HEK293 (cell line): ENCODE measurements around the gene PPCDC.

ENCODE experiments used
- CTCF ChIA-PET: fragments of 350-600 bp; formaldehyde crosslinking; extraction: SDS; loops from one replicate; lab custom pipeline; 2021; ENCODE audit warnings: antibody characterized with exemption; lab: Yijun Ruan, JAX
- POLR2A ChIA-PET: fragments of 300-600 bp; formaldehyde crosslinking; extraction: SDS; loops from one replicate; lab custom pipeline; 2020; ENCODE audit warnings: antibody characterized with exemption, inconsistent platforms; lab: Yijun Ruan, JAX
- H3K27ac ChIP-seq: fragments of 200-500 bp; sonication (Bioruptor generic); 2 replicates; pipeline ENCODE4 v1.5.1; 2014; ENCODE audit warnings: low read depth, low read length, control low read depth, inconsistent platforms; ENCODE audit errors: extremely low read depth
- H3K36me3 ChIP-seq, 2 experiments: fragments of 200-500 bp in 1 of 2; sonication (Bioruptor generic) in 1 of 2; 1 replicate in 1 of 2; 2 replicates in 1 of 2; pipeline ENCODE4 v1.5.1; 2014 to 2017; ENCODE audit warnings: inconsistent platforms in 2 of 2, low read length in 2 of 2; ENCODE audit not compliant: control insufficient read depth in 2 of 2, insufficient read depth in 1 of 2
- H3K4me1 ChIP-seq: fragments of 200-500 bp; sonication (Bioruptor generic); 2 replicates; pipeline ENCODE4 v1.5.1; 2014; ENCODE audit warnings: mild to moderate bottlenecking, low read length, inconsistent platforms; ENCODE audit not compliant: control insufficient read depth, insufficient read depth
- H3K4me3 ChIP-seq: 2 replicates; pipeline ENCODE4 v1.5.1; 2011; ENCODE audit warnings: low read depth, mild to moderate bottlenecking, control low read depth, low read length, moderate library complexity
- H3K9me3 ChIP-seq: fragments of 200-500 bp; sonication (Bioruptor generic); 2 replicates; pipeline ENCODE4 v1.5.1; 2014; ENCODE audit warnings: low read depth, low read length, inconsistent platforms; ENCODE audit not compliant: control insufficient read depth, insufficient read depth
- KLF16 ChIP-seq: fragments of 450-650 bp; formaldehyde crosslinking; IDR thresholded peaks from 2 replicates; pipeline ENCODE4 v1.5.1; 2017; ENCODE audit warnings: missing biosample characterization, missing genetic modification characterization
- KLF7 ChIP-seq: fragments of 450-650 bp; formaldehyde crosslinking; IDR thresholded peaks from 2 replicates; pipeline ENCODE4 v1.5.1; 2016; ENCODE audit warnings: missing biosample characterization, missing genetic modification characterization, borderline replicate concordance
- OSR2 ChIP-seq: fragments of 450-650 bp; formaldehyde crosslinking; IDR thresholded peaks from 2 replicates; pipeline ENCODE4 v1.5.1; 2016; ENCODE audit warnings: missing biosample characterization, missing genetic modification characterization
- PRDM10 ChIP-seq: fragments of 450-650 bp; formaldehyde crosslinking; IDR thresholded peaks from 2 replicates; pipeline ENCODE4 v1.5.1; 2016; ENCODE audit warnings: missing biosample characterization, missing genetic modification characterization
- SP7 ChIP-seq: fragments of 450-650 bp; formaldehyde crosslinking; IDR thresholded peaks from 2 replicates; pipeline ENCODE4 v1.5.1; 2016; ENCODE audit warnings: missing biosample characterization, missing genetic modification characterization
- WT1 ChIP-seq: fragments of 450-650 bp; formaldehyde crosslinking; IDR thresholded peaks from 2 replicates; pipeline ENCODE4 v1.5.1; 2016; ENCODE audit warnings: missing biosample characterization, missing genetic modification characterization
- ZBTB10 ChIP-seq: fragments of 450-650 bp; formaldehyde crosslinking; IDR thresholded peaks from 2 replicates; pipeline ENCODE4 v1.5.1; 2016; ENCODE audit warnings: missing biosample characterization, missing genetic modification characterization
- ZFHX2 ChIP-seq: fragments of 450-650 bp; formaldehyde crosslinking; conservative IDR thresholded peaks from 2 replicates; pipeline ENCODE4 v1.5.1; 2016; ENCODE audit warnings: missing biosample characterization, missing genetic modification characterization
- ZIC2 ChIP-seq: fragments of 450-650 bp; formaldehyde crosslinking; IDR thresholded peaks from 2 replicates; pipeline ENCODE4 v1.5.1; 2016; ENCODE audit warnings: missing biosample characterization, missing genetic modification characterization
- ZNF133 ChIP-seq: fragments of 450-650 bp; formaldehyde crosslinking; IDR thresholded peaks from 2 replicates; pipeline ENCODE4 v1.5.1; 2016; ENCODE audit warnings: missing biosample characterization, missing genetic modification characterization
- ZNF16 ChIP-seq: fragments of 450-650 bp; formaldehyde crosslinking; IDR thresholded peaks from 2 replicates; pipeline ENCODE4 v1.5.1; 2016; ENCODE audit warnings: low read depth, missing biosample characterization, missing genetic modification characterization
- ZNF335 ChIP-seq: fragments of 450-650 bp; formaldehyde crosslinking; conservative IDR thresholded peaks from 2 replicates; pipeline ENCODE4 v1.5.1; 2016; ENCODE audit warnings: missing biosample characterization, missing genetic modification characterization
- ZNF654 ChIP-seq: fragments of 450-650 bp; formaldehyde crosslinking; IDR thresholded peaks from 2 replicates; pipeline ENCODE4 v1.5.1; 2016; ENCODE audit warnings: low read depth, missing biosample characterization, missing genetic modification characterization
- ZNF660 ChIP-seq: fragments of 450-650 bp; IDR thresholded peaks from 2 replicates; pipeline ENCODE4 v1.5.1; 2018; ENCODE audit warnings: missing biosample characterization, mild to moderate bottlenecking, missing genetic modification characterization
- ZNF677 ChIP-seq: fragments of 450-650 bp; IDR thresholded peaks from 2 replicates; pipeline ENCODE4 v1.5.0; 2018; ENCODE audit warnings: missing biosample characterization, mild to moderate bottlenecking, missing genetic modification characterization, moderate library complexity
- ZNF701 ChIP-seq: fragments of 450-650 bp; formaldehyde crosslinking; IDR thresholded peaks from 2 replicates; pipeline ENCODE4 v1.5.1; 2016; ENCODE audit warnings: missing biosample characterization, missing genetic modification characterization
- TF ChIP-seq, protein P1 (sequence below): fragments of 450-650 bp; formaldehyde crosslinking; IDR thresholded peaks from 2 replicates; pipeline ENCODE4 v1.5.1; 2016; ENCODE audit warnings: missing biosample characterization, missing genetic modification characterization
- TF ChIP-seq, protein P2 (sequence below): fragments of 450-650 bp; formaldehyde crosslinking; IDR thresholded peaks from 2 replicates; pipeline ENCODE4 v1.5.1; 2016; ENCODE audit warnings: missing biosample characterization, missing genetic modification characterization
- TF ChIP-seq, protein P3 (sequence below): fragments of 450-650 bp; formaldehyde crosslinking; IDR thresholded peaks from 2 replicates; pipeline ENCODE4 v1.5.1; 2016; ENCODE audit warnings: missing biosample characterization, missing genetic modification characterization
- TF ChIP-seq, protein P4 (sequence below): fragments of 450-650 bp; formaldehyde crosslinking; IDR thresholded peaks from 2 replicates; pipeline ENCODE4 v1.5.1; 2016; ENCODE audit warnings: missing biosample characterization, missing genetic modification characterization

The PPCDC gene

DNA sequence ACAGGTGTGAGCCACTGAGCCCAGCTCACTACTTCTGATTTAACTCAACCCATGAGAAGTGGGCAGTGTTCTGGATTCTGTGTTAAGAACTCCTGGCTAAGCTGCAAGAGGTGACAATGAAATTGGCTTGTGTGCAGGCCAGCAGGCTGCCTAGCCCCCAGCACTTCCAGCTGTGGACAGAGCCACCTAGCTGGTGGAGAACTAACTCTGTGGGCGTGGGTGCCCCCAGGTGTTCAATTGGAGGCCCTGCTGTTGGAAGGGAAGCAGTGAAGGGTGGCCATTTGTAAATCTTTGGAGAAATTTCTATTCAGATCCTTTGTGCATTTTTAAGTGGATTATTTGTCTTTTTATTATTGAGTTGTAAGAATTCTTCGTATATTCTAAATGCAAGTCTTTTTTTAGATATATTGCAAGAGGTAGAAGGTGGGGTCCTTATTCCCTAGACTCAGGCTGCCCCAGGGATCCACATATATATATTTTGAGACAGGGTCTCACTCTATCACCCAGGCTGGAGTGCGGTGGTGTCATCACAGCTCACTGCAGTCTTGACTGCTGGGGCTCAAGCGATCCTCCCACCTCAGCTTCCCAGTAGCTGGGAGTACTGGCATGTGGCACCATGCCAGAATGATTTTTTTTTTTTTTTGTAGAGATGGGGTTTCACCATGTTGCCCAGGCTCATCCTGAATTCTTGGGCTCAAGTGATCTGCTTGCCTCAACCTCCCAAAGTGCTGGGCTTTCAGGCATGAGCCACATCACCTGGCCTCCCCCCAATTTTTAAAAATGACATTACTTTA lies 35.2 kb upstream of the PPCDC start:
- Histone ChIP-seq H3K27ac (no peak overlapping the region), H3K4me1 (no peaks in the 10 kb centered on the region), H3K4me3 (no peak overlapping the region), H3K36me3 (no peaks in the 10 kb centered on the region), H3K9me3 (no peaks in the 10 kb centered on the region)
- ChIA-PET POLR2A (interaction anchor here (1.1 kb wide), 2 partner anchors 31 to 35 kb away, joined by 6 to 7 read pairs; partner anchors contain the start of genes PPCDC and RPP25), CTCF (interaction anchor here (0.6 to 2.0 kb wide), 14 partner anchors 9 to 1950 kb away, joined by 3 to 17 read pairs (median 4); no protein-coding TSS in a partner anchor)
- TF ChIP-seq ZNF677 (tag by site-specific recombination) (no peak), WT1 (0 out of 2 replicates have a peak, but pooled peaks have one; percentile 16), PRDM10 (peak; percentile 81; the same call in 1 of the 2 replicates), ZNF660 (tag by site-specific recombination) (peak; percentile 88), KLF16 (no peak), ZNF335 (tag by site-specific recombination) (peak; percentile 27; the same call in 1 of the 2 replicates), ZNF654 (tag by site-specific recombination) (peak; percentile 57), SP7 (tag by site-specific recombination) (no peak), OSR2 (tag by site-specific recombination) (0 out of 2 replicates have a peak, but pooled peaks have one; percentile 12), ZNF133 (tag by site-specific recombination) (no peak), ZFHX2 (tag by site-specific recombination) (peak; percentile 51; the same call in 1 of the 2 replicates), ZNF701 (tag by site-specific recombination) (no peak), ZBTB10 (tag by site-specific recombination) (no peak), ZNF16 (no peak), ZIC2 (tag by site-specific recombination) (peak; percentile 80), KLF7 (tag by site-specific recombination) (no peak)
- TF ChIP-seq, protein P1, sequence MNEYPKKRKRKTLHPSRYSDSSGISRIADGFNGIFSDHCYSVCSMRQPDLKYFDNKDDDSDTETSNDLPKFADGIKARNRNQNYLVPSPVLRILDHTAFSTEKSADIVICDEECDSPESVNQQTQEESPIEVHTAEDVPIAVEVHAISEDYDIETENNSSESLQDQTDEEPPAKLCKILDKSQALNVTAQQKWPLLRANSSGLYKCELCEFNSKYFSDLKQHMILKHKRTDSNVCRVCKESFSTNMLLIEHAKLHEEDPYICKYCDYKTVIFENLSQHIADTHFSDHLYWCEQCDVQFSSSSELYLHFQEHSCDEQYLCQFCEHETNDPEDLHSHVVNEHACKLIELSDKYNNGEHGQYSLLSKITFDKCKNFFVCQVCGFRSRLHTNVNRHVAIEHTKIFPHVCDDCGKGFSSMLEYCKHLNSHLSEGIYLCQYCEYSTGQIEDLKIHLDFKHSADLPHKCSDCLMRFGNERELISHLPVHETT (tag by site-specific recombination): no peak
- TF ChIP-seq, protein P2, sequence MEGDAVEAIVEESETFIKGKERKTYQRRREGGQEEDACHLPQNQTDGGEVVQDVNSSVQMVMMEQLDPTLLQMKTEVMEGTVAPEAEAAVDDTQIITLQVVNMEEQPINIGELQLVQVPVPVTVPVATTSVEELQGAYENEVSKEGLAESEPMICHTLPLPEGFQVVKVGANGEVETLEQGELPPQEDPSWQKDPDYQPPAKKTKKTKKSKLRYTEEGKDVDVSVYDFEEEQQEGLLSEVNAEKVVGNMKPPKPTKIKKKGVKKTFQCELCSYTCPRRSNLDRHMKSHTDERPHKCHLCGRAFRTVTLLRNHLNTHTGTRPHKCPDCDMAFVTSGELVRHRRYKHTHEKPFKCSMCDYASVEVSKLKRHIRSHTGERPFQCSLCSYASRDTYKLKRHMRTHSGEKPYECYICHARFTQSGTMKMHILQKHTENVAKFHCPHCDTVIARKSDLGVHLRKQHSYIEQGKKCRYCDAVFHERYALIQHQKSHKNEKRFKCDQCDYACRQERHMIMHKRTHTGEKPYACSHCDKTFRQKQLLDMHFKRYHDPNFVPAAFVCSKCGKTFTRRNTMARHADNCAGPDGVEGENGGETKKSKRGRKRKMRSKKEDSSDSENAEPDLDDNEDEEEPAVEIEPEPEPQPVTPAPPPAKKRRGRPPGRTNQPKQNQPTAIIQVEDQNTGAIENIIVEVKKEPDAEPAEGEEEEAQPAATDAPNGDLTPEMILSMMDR: peak; percentile 82
- TF ChIP-seq, protein P3, sequence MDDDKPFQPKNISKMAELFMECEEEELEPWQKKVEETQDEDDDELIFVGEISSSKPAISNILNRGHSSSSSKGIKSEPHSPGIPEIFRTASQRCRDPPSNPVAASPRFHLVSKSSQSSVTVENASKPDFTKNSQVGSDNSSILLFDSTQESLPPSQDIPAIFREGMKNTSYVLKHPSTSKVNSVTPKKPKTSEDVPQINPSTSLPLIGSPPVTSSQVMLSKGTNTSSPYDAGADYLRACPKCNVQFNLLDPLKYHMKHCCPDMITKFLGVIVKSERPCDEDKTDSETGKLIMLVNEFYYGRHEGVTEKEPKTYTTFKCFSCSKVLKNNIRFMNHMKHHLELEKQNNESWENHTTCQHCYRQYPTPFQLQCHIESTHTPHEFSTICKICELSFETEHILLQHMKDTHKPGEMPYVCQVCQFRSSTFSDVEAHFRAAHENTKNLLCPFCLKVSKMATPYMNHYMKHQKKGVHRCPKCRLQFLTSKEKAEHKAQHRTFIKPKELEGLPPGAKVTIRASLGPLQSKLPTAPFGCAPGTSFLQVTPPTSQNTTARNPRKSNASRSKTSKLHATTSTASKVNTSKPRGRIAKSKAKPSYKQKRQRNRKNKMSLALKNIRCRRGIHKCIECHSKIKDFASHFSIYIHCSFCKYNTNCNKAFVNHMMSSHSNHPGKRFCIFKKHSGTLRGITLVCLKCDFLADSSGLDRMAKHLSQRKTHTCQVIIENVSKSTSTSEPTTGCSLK (tag by site-specific recombination): no peak
- TF ChIP-seq, protein P4, sequence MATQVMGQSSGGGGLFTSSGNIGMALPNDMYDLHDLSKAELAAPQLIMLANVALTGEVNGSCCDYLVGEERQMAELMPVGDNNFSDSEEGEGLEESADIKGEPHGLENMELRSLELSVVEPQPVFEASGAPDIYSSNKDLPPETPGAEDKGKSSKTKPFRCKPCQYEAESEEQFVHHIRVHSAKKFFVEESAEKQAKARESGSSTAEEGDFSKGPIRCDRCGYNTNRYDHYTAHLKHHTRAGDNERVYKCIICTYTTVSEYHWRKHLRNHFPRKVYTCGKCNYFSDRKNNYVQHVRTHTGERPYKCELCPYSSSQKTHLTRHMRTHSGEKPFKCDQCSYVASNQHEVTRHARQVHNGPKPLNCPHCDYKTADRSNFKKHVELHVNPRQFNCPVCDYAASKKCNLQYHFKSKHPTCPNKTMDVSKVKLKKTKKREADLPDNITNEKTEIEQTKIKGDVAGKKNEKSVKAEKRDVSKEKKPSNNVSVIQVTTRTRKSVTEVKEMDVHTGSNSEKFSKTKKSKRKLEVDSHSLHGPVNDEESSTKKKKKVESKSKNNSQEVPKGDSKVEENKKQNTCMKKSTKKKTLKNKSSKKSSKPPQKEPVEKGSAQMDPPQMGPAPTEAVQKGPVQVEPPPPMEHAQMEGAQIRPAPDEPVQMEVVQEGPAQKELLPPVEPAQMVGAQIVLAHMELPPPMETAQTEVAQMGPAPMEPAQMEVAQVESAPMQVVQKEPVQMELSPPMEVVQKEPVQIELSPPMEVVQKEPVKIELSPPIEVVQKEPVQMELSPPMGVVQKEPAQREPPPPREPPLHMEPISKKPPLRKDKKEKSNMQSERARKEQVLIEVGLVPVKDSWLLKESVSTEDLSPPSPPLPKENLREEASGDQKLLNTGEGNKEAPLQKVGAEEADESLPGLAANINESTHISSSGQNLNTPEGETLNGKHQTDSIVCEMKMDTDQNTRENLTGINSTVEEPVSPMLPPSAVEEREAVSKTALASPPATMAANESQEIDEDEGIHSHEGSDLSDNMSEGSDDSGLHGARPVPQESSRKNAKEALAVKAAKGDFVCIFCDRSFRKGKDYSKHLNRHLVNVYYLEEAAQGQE (tag by site-specific recombination): peak; percentile 98
